ENCODE measurements around the gene ADAMTS2.
"Not testable (repeated sequence)": the region's sequence is repeated elsewhere in the genome, so short reads cannot be mapped to it uniquely, and the experiment has no call there.

The ADAMTS2 gene

GRCh38 chr5:179225387-179225786 lies 119.9 kb downstream of the ADAMTS2 start:
- no peak for DNase-seq

GRCh38 chr5:179224741-179225140 lies 120.5 kb downstream of the ADAMTS2 start:
- no peak for DNase-seq

GRCh38 chr5:179223961-179224360 lies 121.3 kb downstream of the ADAMTS2 start:
- no peak for DNase-seq

GRCh38 chr5:179223528-179223927 lies 121.7 kb downstream of the ADAMTS2 start:
- no peak for DNase-seq

- DNase-seq = no peak
These were observed 122.8 kb downstream of the ADAMTS2 start for GRCh38 chr5:179222246-179223017.

GRCh38 chr5:179221877-179222220 lies 123.4 kb downstream of the ADAMTS2 start:
- no peak for DNase-seq

- no peak for DNase-seq
These were observed 123.9 kb downstream of the ADAMTS2 start for GRCh38 chr5:179221196-179221876.

- DNase-seq = no peak
These were observed 124.5 kb downstream of the ADAMTS2 start for GRCh38 chr5:179220716-179221115.

- DNase-seq = no peak
These were observed 125.3 kb downstream of the ADAMTS2 start for GRCh38 chr5:179219661-179220620.

GRCh38 chr5:179218943-179219330 lies 126.3 kb downstream of the ADAMTS2 start:
- no peak for DNase-seq

- no peak for DNase-seq
These were observed 127.0 kb downstream of the ADAMTS2 start for GRCh38 chr5:179217956-179218942.

GRCh38 chr5:179217356-179217755 lies 127.9 kb downstream of the ADAMTS2 start:
- DNase-seq = no peak

GRCh38 chr5:179216381-179216780 lies 128.9 kb downstream of the ADAMTS2 start:
- not testable (repeated sequence) for DNase-seq

GRCh38 chr5:179215576-179215975 lies 129.7 kb downstream of the ADAMTS2 start:
- no peak for DNase-seq

- no peak for DNase-seq
These were observed 130.6 kb downstream of the ADAMTS2 start for GRCh38 chr5:179214678-179215077.

- DNase-seq = no peak
These were observed 132.4 kb downstream of the ADAMTS2 start for GRCh38 chr5:179212870-179213269.

- DNase-seq = no peak
These were observed 133.6 kb downstream of the ADAMTS2 start for GRCh38 chr5:179211631-179212030.

- DNase-seq = no peak
These were observed 134.2 kb downstream of the ADAMTS2 start for GRCh38 chr5:179211068-179211467.

GRCh38 chr5:179210478-179210877 lies 134.8 kb downstream of the ADAMTS2 start:
- no peak for DNase-seq

- DNase-seq = no peak
These were observed 135.7 kb downstream of the ADAMTS2 start for GRCh38 chr5:179209359-179210150.

GRCh38 chr5:179208706-179209358 lies 136.4 kb downstream of the ADAMTS2 start:
- DNase-seq = no peak

All from NCI-H2107 (cell line).